ENCODE data around the gene CENPVL1. TPM values are rescaled to one million over a fixed set of nuclear protein-coding genes. Genes with fewer than 3 reads are reported as not detected.

Gene CENPVL1
- total RNA-seq, 1 donor from 2014 or later = not detected

GRCh38 chrX:51737091-51737490 is 26.8 kb downstream of the CENPVL1 start:
- no peak for TF ChIP-seq CTCF (conservative IDR thresholded peaks at IDR 0.05; ENCODE audit: low read depth, low read length)
- no peak for DNase-seq (ENCODE audit: low read depth)
- no peak overlapping the region for H3K4me3 ChIP-seq (ENCODE audit: low read depth, low read length)

GRCh38 chrX:51742586-51742985 is 32.3 kb downstream of the CENPVL1 start:
- H3K4me3 ChIP-seq (ENCODE audit: low read depth, low read length) = peak overlapping the region; percentile 72
- no peak for TF ChIP-seq CTCF (conservative IDR thresholded peaks at IDR 0.05; ENCODE audit: low read depth, low read length)
- DNase-seq (ENCODE audit: low read depth) = no peak

DNA sequence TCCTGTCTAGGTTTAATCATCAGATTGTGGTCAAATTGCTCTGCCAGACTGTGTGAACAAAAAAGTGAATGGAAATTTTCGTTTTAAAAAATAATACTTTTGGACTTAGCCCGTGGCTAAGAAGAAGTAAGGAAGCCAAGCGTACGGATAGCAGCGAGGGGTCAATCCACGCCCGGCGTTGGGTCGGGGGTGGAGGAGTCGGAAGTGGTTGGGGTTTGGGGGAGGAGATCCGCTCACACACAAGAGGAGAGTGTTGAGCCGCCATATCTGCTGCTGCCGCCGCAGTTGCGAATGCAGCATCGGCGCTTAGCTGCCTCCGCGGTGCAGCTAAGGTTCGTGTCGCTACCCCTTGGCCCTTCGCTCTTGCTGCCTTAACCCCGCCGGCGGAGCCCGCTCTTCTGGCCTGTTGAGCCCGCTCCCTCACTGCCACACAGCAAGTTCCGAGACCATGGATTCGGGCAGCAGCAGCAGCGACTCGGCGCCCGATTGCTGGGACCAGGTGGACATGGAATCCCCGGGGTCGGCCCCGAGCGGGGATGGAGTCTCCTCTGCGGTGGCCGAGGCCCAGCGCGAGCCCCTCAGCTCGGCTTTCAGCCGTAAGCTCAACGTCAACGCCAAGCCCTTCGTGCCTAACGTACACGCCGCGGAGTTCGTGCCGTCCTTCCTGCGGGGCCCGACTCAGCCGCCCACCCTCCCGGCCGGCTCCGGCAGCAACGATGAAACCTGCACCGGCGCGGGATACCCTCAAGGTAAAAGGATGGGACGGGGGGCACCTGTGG is 33.1 kb downstream of the CENPVL1 start, which contains the start of gene GSPT2:
Gene GSPT2 (plus strand): TSS at position 264 of the 779 bp plus-strand sequence. CDS start 185 bp downstream, at position 449.
- H3K4me3 ChIP-seq (ENCODE audit: low read depth, low read length) = peak within 1 kb of the TSS; percentile 72
- TF ChIP-seq CTCF (conservative IDR thresholded peaks at IDR 0.05; ENCODE audit: low read depth, low read length) = no peak
- DNase-seq (ENCODE audit: low read depth) = no peak

DNA sequence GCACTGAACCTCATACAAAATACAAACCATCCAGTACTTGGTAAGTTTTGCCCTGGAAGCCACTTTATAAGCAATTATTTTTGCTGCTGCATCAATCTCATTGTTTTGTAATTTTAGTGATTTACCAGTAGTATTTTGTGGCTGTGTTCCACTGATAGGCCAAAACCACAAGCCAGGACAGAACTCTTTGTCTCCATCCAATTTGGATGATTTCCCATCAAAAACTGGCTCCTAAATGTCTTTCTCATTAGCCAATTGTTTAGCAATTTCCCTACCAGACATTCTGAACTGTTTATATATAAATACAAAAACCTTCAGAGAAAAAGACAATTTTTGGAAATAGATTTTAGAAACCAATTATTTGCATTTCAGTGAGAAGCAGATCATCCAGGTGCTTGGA is 37.4 kb downstream of the CENPVL1 start:
- no peak for TF ChIP-seq CTCF (conservative IDR thresholded peaks at IDR 0.05; ENCODE audit: low read depth, low read length)
- DNase-seq (ENCODE audit: low read depth) = no peak
- no peak overlapping the region for H3K4me3 ChIP-seq (ENCODE audit: low read depth, low read length)

DNA sequence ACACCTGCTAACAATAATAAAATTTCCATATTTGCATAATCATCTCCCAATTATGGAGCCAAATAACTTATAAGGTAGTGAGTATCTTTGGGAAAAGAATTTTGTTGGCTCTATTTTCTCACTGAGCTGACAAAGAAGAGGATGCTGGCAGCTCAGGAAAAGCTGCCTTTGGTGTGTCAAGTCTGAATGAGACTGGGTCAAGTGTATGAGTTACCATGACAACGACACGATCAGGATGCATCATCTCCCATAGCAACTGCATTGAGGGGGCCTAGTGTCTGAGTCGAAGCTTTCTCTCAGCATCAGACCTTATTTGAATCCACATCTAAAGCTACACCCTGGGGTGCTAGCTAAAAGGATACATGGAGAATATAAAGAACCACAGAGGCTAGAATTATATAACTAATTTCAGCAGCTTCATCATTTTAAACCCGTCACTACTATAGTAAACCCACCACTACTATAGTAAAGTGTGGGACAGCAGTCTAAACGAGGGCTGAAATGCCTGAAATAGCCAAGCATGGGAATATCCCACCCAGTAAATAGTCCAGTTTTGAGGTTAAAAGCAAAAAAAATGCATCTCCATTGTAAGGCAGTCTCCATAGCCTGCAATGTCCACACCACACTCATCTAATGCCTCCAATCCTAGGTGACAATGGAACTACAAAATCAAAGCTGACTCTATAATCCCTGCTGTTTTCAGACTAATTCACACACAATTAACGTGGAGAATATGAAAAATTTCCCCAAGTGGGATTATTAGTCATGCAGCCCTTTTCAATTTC is 48.9 kb downstream of the CENPVL1 start:
- H3K4me3 ChIP-seq (ENCODE audit: low read depth, low read length) = no peak overlapping the region
- DNase-seq (ENCODE audit: low read depth) = no peak
- no peak for TF ChIP-seq CTCF (conservative IDR thresholded peaks at IDR 0.05; ENCODE audit: low read depth, low read length)

GRCh38 chrX:51760657-51761056 is 50.3 kb downstream of the CENPVL1 start:
- no peak for TF ChIP-seq CTCF (conservative IDR thresholded peaks at IDR 0.05; ENCODE audit: low read depth, low read length)
- DNase-seq (ENCODE audit: low read depth) = no peak
- no peak overlapping the region for H3K4me3 ChIP-seq (ENCODE audit: low read depth, low read length)

Other genes with a start within 250 kb of the CENPVL1 start
- 5.5 and 11.9 TPM in 2 replicates for gene NUDT11, start 213.9 kb upstream of the CENPVL1 start, total RNA-seq
- 0.07 and 0.23 TPM in 2 replicates for gene CENPVL3, start 91.6 kb upstream of the CENPVL1 start, total RNA-seq
- gene CENPVL2, start 27.7 kb upstream of the CENPVL1 start, total RNA-seq = 0.07 TPM in 1 of 2 replicates, not detected in the other
- gene GSPT2, start 32.9 kb downstream of the CENPVL1 start, total RNA-seq = 4.5 and 6.4 TPM in 2 replicates
- gene MAGED1, start 183.1 kb downstream of the CENPVL1 start, total RNA-seq = 81.2 and 114 TPM in 2 replicates

Measured in epithelial cell of proximal tubule (primary cell).